EH (cell line): ENCODE results near the gene LDHAL6B.

ENCODE experiments used
- DNase-seq: peaks from one replicate; pipeline ENCODE4 v3.0.0-alpha.2; 2015; ENCODE audit warnings: low read depth

Gene LDHAL6B

DNA sequence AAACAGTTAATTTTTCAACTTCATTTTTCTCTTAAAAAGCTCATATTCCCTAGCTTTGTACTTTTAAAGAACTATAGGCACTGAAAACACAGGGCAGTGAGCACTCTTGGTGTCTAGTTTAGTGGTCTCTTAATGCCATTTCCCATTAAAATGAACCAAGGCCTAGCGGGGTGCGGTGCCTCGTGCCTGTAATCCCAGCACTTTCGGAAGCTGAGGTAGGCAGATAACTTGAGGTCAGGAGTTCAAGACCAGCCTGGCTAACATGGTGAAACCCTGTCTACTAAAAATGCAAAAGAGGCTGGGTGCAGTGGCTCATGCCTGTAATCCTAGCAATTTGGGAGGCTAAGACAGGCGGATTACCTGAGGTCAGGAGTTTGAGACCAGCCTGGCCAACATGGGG is 45.5 kb downstream of the LDHAL6B start:
- no peak for DNase-seq

DNA sequence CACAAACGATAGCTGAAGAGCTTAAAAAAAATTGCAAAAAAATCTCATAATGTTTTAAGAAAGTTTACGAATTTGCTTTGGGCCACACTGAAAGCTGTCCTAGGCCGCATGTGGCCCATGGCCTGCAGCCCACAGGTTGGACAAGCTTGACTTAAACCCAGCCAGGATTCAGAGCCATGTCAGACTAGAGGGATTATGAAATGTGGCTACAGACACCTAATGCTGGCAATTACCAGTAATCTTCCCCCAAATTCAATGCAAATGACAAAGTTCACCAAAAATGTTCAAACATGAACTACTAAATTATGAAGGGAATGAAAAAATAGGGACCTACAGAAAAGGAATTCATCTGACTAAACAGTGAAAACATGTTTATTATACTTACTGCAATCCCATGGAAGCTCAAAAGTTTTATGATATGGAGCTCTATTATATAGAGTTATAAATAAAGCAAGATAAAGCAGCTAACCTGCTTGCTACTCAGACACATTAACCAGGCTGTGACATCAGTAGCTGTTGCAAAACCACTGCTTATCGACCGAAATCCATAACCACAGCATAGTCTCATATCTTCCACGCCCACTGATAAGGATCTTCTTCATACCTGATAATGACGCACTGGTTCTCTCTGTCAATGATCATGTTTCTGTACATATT is 49.2 kb downstream of the LDHAL6B start:
- DNase-seq: no peak

GRCh38 chr15:59256482-59256881 is 49.8 kb downstream of the LDHAL6B start:
- no peak for DNase-seq

DNA sequence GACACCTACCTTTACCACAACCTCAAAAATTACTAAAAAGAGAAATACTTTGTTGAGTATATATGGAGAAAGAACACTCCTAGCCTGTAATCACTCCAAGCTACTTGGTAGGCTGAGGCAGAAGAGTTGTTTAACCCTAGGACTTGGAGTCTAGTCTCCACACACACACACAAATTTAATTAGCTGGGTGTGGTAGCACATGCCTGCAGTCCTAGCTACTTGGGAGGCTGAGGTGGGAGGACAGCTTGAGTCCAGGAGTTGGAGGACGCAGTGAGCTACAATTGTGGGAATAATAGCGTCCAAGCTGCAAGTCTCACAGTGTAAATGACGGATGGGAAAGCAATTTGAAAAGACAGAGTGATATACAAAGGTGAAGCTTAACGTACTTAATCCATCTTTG is 50.5 kb downstream of the LDHAL6B start:
- no peak for DNase-seq
